Activated CD4-positive, alpha-beta T cell treated with anti-CD3 and anti-CD28 coated beads for 24 hours (primary cell): Measurements from ENCODE around the gene HEPACAM2.

Experiments
- DNase-seq, 2 donors: peaks; one replicate each; pipeline ENCODE4 v3.0.0-alpha.2; 2020; ENCODE audit warnings: low read depth in 2 of 2

Gene HEPACAM2

GRCh38 chr7:93147363-93147762, 78.9 kb downstream of the HEPACAM2 start:
- DNase-seq: no peak

GRCh38 chr7:93146472-93147141, 79.7 kb downstream of the HEPACAM2 start:
- no peak for DNase-seq

DNA sequence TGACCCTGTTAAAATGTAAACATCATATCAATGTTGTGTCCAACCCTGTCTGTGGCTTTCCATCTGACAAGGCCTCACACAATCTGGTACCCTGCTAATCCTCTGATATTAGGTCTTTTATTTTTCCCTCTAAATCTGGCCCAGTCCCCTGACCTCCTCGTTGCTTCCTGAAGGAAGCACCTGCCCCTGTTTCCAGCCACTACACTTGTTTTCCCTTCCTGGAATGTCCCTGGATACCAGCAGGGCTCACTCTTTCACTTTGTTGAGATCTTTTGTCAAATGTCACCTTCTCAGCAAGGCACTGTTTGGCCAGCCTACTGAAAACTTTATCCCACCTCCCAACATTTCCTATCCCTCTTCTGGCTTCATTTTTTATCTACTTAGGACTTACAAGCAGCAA, 80.2 kb downstream of the HEPACAM2 start:
- no peak for DNase-seq

DNA sequence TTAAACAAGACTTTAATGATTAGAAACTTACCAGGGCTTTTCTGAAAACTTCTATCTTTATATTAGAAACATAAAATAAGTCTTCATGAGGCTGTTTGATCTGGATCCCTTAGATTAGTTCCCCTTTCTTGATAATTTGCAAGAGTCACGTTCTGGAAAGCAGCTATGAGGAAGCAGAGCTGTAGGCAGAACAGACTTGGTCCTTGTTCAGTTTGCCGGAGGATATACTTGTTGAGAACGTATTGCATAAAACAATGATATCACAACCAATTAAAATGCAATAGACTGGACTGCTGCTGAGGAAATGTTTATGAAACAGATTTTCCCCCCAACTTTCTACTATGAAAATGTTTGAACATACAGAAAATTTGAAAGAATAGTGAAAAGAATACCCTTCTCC, 80.9 kb downstream of the HEPACAM2 start:
- no peak for DNase-seq

- DNase-seq: no peak
Observed at GRCh38 chr7:93142127-93142526, 84.1 kb downstream of the HEPACAM2 start.

GRCh38 chr7:93140582-93141191, 85.6 kb downstream of the HEPACAM2 start:
- no peak for DNase-seq

DNA sequence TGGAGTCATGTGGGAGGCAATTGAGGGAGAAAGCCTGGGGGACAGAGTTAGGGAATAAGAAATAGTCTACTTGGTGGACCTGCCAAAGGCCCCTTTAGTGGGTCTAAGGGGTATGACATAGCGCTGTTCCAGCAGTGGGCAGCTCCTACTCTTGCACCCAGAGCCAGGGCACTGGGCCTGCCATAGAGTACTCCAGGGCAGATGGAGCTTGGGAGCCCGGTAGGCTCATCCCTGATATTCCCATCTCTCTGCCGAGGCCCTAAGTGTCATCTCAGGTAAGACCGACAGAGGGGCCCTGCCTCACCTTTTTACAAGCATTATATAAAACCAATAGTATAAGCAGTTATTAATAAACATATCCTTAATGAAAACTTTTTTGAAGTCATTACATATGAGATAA, 87.7 kb downstream of the HEPACAM2 start:
- no peak for DNase-seq
